NCI-H524 treated with DMSO at 0.1 percent for 48 hours (cell line): ENCODE results near the gene OR8K1.

ENCODE experiments used
- DNase-seq: peaks from one replicate; lab custom pipeline; 2025; lab: John Stamatoyannopoulos, UW

Gene OR8K1

GRCh38 chr11:56345739-56346138 is at the start of gene OR8K1:
Gene OR8K1, plus strand, starts transcription at chr11:56346039. Its CDS starts 0 bp downstream, at chr11:56346039.
- no peak for DNase-seq

DNA sequence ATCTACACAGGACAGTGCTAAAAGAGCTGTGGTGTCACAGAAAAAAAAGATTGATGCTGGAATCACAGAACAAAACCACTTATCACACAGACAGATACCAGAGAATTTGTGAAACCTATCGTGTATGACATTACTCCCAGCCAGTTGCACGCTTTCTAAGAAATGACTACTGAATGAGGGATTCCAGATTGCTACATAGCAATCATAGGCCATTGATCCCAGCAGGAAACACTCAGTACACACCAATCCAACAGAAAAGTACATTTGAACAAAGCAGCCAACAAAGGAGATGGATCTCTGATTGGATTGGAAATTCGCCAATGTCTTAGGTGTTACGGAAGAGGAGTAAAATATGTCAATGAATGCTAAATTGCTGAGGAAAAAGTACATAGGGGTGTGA is 48.9 kb upstream of the OR8K1 start:
- DNase-seq, result no peak

- no peak for DNase-seq
These were observed 38.0 kb upstream of the OR8K1 start for GRCh38 chr11:56307836-56308235.

DNA sequence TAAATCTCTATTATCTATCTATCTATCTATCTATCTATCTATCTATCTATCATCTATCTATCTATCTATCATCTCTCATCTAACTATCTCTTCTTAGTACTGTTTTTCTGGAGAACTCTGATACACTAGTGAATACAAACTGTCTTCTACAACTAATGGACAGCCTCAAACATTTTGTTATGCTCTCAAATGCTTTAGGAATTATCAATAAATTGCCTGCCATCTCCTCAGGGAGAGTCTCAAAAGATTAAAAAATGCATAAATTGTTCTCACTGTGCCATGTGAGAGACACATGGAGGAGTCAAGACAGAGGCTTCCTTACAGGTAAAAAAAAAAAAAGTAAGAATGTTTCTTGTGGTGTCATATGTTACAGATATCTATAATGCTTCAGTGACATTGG is 31.0 kb upstream of the OR8K1 start, which contains the start of gene OR8K3:
Gene OR8K3, plus strand, starts transcription at position 301 of the 400 bp plus-strand sequence. CDS start 3,163 bp downstream, outside the sequence.
- DNase-seq, result no peak

GRCh38 chr11:56331861-56332491 is 13.9 kb upstream of the OR8K1 start:
- DNase-seq, result no peak

DNA sequence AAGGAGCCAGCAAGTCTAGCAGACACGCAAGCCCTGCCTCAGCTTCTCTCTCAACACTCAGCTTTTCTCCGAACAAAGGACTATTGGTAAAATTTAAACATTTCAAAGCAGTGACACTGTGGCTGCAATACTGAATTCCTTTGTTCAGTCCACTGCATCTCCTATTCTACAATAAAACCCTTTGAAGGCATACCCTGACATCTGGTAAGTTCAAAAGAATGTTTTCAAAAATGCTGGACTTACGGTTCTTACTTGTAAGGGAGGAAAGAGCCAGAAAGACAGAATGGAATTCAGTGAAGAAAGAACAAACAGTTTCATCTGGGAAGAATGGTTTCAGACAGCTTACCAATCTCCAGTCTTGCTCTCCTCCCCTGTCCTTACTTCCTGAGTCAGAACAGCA is 12.7 kb upstream of the OR8K1 start:
- DNase-seq, result no peak

DNA sequence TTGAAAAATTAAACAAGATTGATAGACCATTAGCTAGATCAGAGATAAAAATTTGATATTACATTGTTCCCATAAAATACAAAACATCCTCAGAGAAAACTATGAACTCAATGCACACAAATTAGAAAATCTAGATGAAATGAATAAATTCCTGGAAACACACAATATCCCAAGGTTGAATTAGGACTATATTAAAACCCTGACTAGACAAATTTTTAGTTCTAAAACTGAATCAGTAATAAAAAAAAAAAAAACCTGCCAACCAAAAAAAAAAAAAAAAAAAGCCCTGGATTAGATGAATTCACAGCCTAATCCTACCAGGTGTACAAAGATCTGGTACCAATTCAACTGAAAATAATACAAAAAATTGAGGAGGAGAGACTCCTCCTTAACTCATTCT is 5.5 kb upstream of the OR8K1 start:
- no peak for DNase-seq

DNA sequence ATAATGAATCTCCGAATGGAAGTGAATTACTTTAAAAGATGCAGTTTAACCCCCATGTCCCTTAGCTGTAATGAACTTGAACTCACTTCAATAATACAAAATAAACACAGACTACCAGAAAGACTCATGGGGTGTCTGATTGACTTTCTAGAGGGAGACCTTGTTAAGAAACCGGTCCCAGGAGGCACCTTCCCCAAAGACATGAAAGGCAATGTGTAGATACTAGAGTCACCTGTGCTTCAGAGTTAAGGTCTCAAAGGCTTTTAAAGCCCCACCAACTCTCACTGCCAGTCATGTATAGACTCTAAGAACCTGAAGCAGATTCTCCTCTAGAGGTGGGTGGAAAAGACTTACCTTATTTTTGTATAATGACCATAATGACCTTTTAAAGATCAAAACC is 8.2 kb downstream of the OR8K1 start, which contains the start of gene OR8J1:
Gene OR8J1, plus strand, starts transcription at position 301 of the 400 bp plus-strand sequence. CDS start 5,956 bp downstream, outside the sequence.
- DNase-seq, result no peak

DNA sequence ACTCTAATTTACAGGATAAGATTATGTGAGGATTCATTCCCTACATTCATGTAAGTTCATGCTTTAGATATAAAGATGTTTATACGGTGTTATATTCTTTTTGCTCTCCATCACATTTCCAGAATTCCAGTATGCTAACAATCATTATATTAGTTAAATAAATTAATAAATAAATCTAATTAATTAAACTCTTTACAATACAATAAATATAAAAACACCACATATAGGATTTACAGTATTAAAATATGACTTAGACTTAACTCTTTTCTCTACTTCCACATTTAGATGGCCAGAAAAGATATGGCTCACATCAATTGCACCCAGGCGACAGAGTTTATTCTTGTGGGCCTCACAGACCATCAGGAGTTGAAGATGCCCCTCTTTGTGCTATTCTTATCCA is 29.5 kb downstream of the OR8K1 start, which contains the start of gene OR8U1:
Gene OR8U1, plus strand, starts transcription at position 301 of the 400 bp plus-strand sequence. Its CDS starts 0 bp downstream, at position 301.
- no peak for DNase-seq

GRCh38 chr11:56380120-56380519 is 34.3 kb downstream of the OR8K1 start:
- DNase-seq, result no peak

- no peak for DNase-seq
These were observed 48.5 kb downstream of the OR8K1 start for GRCh38 chr11:56394381-56394780.

- DNase-seq, result no peak
These were observed 50.2 kb downstream of the OR8K1 start for GRCh38 chr11:56396047-56396446.
